Endodermal cell (in vitro differentiated cells): ENCODE data around the gene CACFD1. TPM values are rescaled to one million over a fixed set of nuclear protein-coding genes. Genes with fewer than 3 reads are reported as not detected.

Source experiments
- DNase-seq: peaks from one replicate; pipeline ENCODE4 v3.0.0-alpha.2; 2017
- H3K27ac ChIP-seq: 2 replicates; pipeline ENCODE4 v1.5.1; 2013; ENCODE audit warnings: mild to moderate bottlenecking, low read depth, low read length, moderate library complexity
- H3K27me3 ChIP-seq: 2 replicates; pipeline ENCODE4 v1.6.1; 2013; ENCODE audit warnings: mild to moderate bottlenecking, low read length, moderate library complexity; ENCODE audit not compliant: insufficient read depth, control insufficient read depth, poor library complexity, severe bottlenecking
- H3K36me3 ChIP-seq: 2 replicates; pipeline ENCODE4 v1.7.0; 2013; ENCODE audit warnings: mild to moderate bottlenecking, low read length, moderate library complexity; ENCODE audit not compliant: control insufficient read depth, insufficient read depth
- H3K4me1 ChIP-seq: one replicate; pipeline ENCODE4 v1.7.0; 2013; ENCODE audit warnings: low read length; ENCODE audit not compliant: control insufficient read depth, insufficient read depth
- H3K4me3 ChIP-seq: 2 replicates; pipeline ENCODE4 v1.5.1; 2013; ENCODE audit warnings: mild to moderate bottlenecking, low read length, moderate library complexity
- H3K9ac ChIP-seq: 2 replicates; pipeline ENCODE4 v1.6.1; 2013; ENCODE audit warnings: mild to moderate bottlenecking, low read length, moderate library complexity; ENCODE audit not compliant: poor library complexity, severe bottlenecking; ENCODE audit errors: extremely low read depth
- H3K9me3 ChIP-seq: 2 replicates; pipeline ENCODE4 v1.6.1; 2013; ENCODE audit warnings: mild to moderate bottlenecking, low read length, moderate library complexity; ENCODE audit not compliant: control insufficient read depth
- H3K27ac Mint-ChIP-seq: 2 replicates; pipeline ENCODE4 v1.8.0; 2020; ENCODE audit warnings: mixed read lengths
- H3K27me3 Mint-ChIP-seq: 2 replicates; pipeline ENCODE4 v1.8.0; 2021; ENCODE audit warnings: mild to moderate bottlenecking, mixed read lengths; ENCODE audit not compliant: insufficient read depth
- H3K36me3 Mint-ChIP-seq: 2 replicates; pipeline ENCODE4 v1.8.0; 2020; ENCODE audit warnings: low read depth, mixed read lengths
- H3K4me1 Mint-ChIP-seq: 2 replicates; pipeline ENCODE4 v1.8.0; 2020; ENCODE audit warnings: mixed read lengths
- H3K4me3 Mint-ChIP-seq: 2 replicates; pipeline ENCODE4 v1.8.0; 2020; ENCODE audit warnings: mild to moderate bottlenecking, moderate library complexity, mixed read lengths
- H3K9me3 Mint-ChIP-seq: 2 replicates; pipeline ENCODE4 v1.8.0; 2020; ENCODE audit warnings: mild to moderate bottlenecking, mixed read lengths
- WGBS, 2 experiments: methylation state at CpG; one replicate each; pipeline versions ENCODE4 v1.1.5 to v1.1.7; 2013; ENCODE audit warnings: missing lambda C conversion rate in 2 of 2, mixed read lengths in 1 of 2; ENCODE audit not compliant: insufficient coverage in 1 of 2, insufficient read length in 1 of 2; 5-methylcytosine and 5-hydroxymethylcytosine counted together
- total RNA-seq, 2 donors: library from RNA; stranded (reverse); fragmentation: NEBNext Ultra II Directional in 1 of 2; extraction: Animal tissue kit (Norgen Biotek cat#: 25700) in 1 of 2; gene quantifications; 2 replicates in 1 of 2; 3 replicates in 1 of 2; pipeline ENCODE4 v1.2.1, GENCODE V29; 2021
- TF ChIP-seq, protein P1 (sequence below): fragments of 200-600 bp; sonication (generic); conservative IDR thresholded peaks from 2 replicates; pipeline ENCODE4 v1.5.0; 2021; ENCODE audit warnings: antibody characterized with exemption, mild to moderate bottlenecking

Gene CACFD1
- total RNA-seq, 2 donors from 2014 or later = 30.6 to 35.0 TPM

- H3K27me3 Mint-ChIP-seq = no peaks in the 10 kb centered on the region
- TF ChIP-seq, protein P1, sequence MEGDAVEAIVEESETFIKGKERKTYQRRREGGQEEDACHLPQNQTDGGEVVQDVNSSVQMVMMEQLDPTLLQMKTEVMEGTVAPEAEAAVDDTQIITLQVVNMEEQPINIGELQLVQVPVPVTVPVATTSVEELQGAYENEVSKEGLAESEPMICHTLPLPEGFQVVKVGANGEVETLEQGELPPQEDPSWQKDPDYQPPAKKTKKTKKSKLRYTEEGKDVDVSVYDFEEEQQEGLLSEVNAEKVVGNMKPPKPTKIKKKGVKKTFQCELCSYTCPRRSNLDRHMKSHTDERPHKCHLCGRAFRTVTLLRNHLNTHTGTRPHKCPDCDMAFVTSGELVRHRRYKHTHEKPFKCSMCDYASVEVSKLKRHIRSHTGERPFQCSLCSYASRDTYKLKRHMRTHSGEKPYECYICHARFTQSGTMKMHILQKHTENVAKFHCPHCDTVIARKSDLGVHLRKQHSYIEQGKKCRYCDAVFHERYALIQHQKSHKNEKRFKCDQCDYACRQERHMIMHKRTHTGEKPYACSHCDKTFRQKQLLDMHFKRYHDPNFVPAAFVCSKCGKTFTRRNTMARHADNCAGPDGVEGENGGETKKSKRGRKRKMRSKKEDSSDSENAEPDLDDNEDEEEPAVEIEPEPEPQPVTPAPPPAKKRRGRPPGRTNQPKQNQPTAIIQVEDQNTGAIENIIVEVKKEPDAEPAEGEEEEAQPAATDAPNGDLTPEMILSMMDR = no peak
Observed at GRCh38 chr9:133519693-133520092, 59.9 kb downstream of the CACFD1 start.

GRCh38 chr9:133520121-133520835 is 60.5 kb downstream of the CACFD1 start:
- TF ChIP-seq, protein P1 = no peak
- Mint-ChIP-seq H3K27ac (no peak overlapping the region), H3K4me1 (no peaks in the 10 kb centered on the region), H3K4me3 (no peak overlapping the region), H3K9me3 (no peaks in the 10 kb centered on the region), H3K36me3 (no peaks in the 10 kb centered on the region), H3K27me3 (no peaks in the 10 kb centered on the region)
- Histone ChIP-seq H3K9me3 (no peaks in the 10 kb centered on the region), H3K27me3 (no peaks in the 10 kb centered on the region), H3K36me3 (no peaks in the 10 kb centered on the region), H3K4me1 (no peaks in the 10 kb centered on the region), H3K27ac (no peak overlapping the region), H3K9ac (no peak overlapping the region), H3K4me3 (no peak overlapping the region)
- whole genome bisulfite sequencing, 2 experiments = 90 to 97% methylated on average over 21 to 24 of the region's 24 CpGs
- DNase-seq = no peak

More at GRCh38 chr9:133519693-133520092, 59.9 kb downstream of the CACFD1 start:
- Mint-ChIP-seq H3K27ac (no peak overlapping the region), H3K4me3 (no peak overlapping the region), H3K4me1 (no peaks in the 10 kb centered on the region), H3K36me3 (no peaks in the 10 kb centered on the region), H3K9me3 (no peaks in the 10 kb centered on the region)
- H3K27me3 ChIP-seq = no peaks in the 10 kb centered on the region
- no peak overlapping the region for H3K27ac ChIP-seq
- no peaks in the 10 kb centered on the region for H3K9me3 ChIP-seq
- H3K9ac ChIP-seq = no peak overlapping the region
- no peaks in the 10 kb centered on the region for H3K36me3 ChIP-seq
- H3K4me3 ChIP-seq = no peak overlapping the region
- 88 to 89% methylated on average over 6 to 7 of the region's 7 CpGs for WGBS, 2 experiments
- H3K4me1 ChIP-seq = no peaks in the 10 kb centered on the region
- DNase-seq = no peak

Other genes starting within 250 kb of the CACFD1 start
- gene ABO, start 184.8 kb upstream of the CACFD1 start, total RNA-seq = 1 to 10 TPM in 1 of 2 donors, under 1 TPM in 1; 0.35 to 1.2 TPM
- gene SURF6, start 123.8 kb upstream of the CACFD1 start, total RNA-seq = 10 to 100 TPM; 22.9 to 27.5 TPM
- 10 to 100 TPM; 54.6 to 57.3 TPM for gene MED22, start 111.8 kb upstream of the CACFD1 start, total RNA-seq
- 1,000 to 10,000 TPM; 2,418 to 2,634 TPM for gene RPL7A, start 111.8 kb upstream of the CACFD1 start, total RNA-seq
- gene SURF1, start 103.5 kb upstream of the CACFD1 start, total RNA-seq = 10 to 100 TPM; 45.1 to 54.4 TPM
- gene SURF2, start 103.4 kb upstream of the CACFD1 start, total RNA-seq = 10 to 100 TPM; 18.0 to 25.9 TPM
- 100 to 1,000 TPM; 178 to 187 TPM for gene SURF4, start 83.9 kb upstream of the CACFD1 start, total RNA-seq
- under 1 TPM in 1 of 2 donors, not detected in 1; 0.95 TPM for gene STKLD1, start 83.6 kb upstream of the CACFD1 start, total RNA-seq
- 10 to 100 TPM; 30.2 to 36.5 TPM for gene REXO4, start 42.0 kb upstream of the CACFD1 start, total RNA-seq
- gene ADAMTS13, start 37.6 kb upstream of the CACFD1 start, total RNA-seq = 10 to 100 TPM; 13.5 to 21.7 TPM
- gene SLC2A6, start 19.1 kb downstream of the CACFD1 start, total RNA-seq = 10 to 100 TPM; 11.6 to 17.7 TPM
- not detected for gene MYMK, start 65.0 kb downstream of the CACFD1 start, total RNA-seq
- gene ADAMTSL2, start 74.7 kb downstream of the CACFD1 start, total RNA-seq = under 1 TPM; 0.18 to 0.93 TPM
- gene FAM163B, start 149.4 kb downstream of the CACFD1 start, total RNA-seq = not detected
- not detected for gene DBH, start 176.4 kb downstream of the CACFD1 start, total RNA-seq